Breast epithelium (tissue), 4 donors: ENCODE results near the gene GOLGA6A. TPM values are rescaled to one million over a fixed set of nuclear protein-coding genes. Genes with fewer than 3 reads are reported as not detected.
A peak's percentile ranks its signal among the peaks of the same experiment; 100 is the strongest.
"Not testable (repeated sequence)": the region's sequence is repeated elsewhere in the genome, so short reads cannot be mapped to it uniquely, and the experiment has no call there.

Source experiments
- DNase-seq, 2 donors: peaks; one replicate each; pipeline ENCODE4 v3.0.0-alpha.2; 2019; ENCODE audit warnings: low spot score in 2 of 2
- H3K27ac ChIP-seq, 2 donors: fragments of 200-600 bp; sonication (generic) in 1 of 2; one replicate each; pipeline ENCODE4 v1.5.1; 2016 to 2019; ENCODE audit warnings: mild to moderate bottlenecking in 1 of 2
- H3K27me3 ChIP-seq, 2 donors: fragments of 200-600 bp; sonication (generic) in 1 of 2; one replicate each; pipeline versions ENCODE4 v1.5.1 to v1.6.0; 2017 to 2019; ENCODE audit warnings: control low read depth in 1 of 2, mild to moderate bottlenecking in 1 of 2
- H3K36me3 ChIP-seq: fragments of 200-600 bp; one replicate; pipeline ENCODE4 v1.5.1; 2019
- H3K4me1 ChIP-seq, 2 donors: fragments of 200-600 bp; sonication (generic); one replicate each; pipeline ENCODE4 v1.5.1; 2016 to 2019; ENCODE audit warnings: control low read depth in 1 of 2
- H3K4me3 ChIP-seq, 3 donors: fragments of 200-600 bp; sonication (generic); 1 replicate in 2 of 3; 2 replicates in 1 of 3; pipeline ENCODE4 v1.5.1; 2016 to 2019; ENCODE audit warnings: mild to moderate bottlenecking in 3 of 3, moderate library complexity in 2 of 3
- H3K9me3 ChIP-seq, 2 donors: fragments of 200-600 bp; sonication (generic) in 1 of 2; one replicate each; pipeline ENCODE4 v1.5.1; 2016 to 2019; ENCODE audit warnings: control low read depth in 1 of 2
- CTCF ChIP-seq, 3 donors: fragments of 450-650 bp; IDR thresholded peaks; one replicate each; pipeline ENCODE4 v1.5.1; 2016 to 2017; ENCODE audit warnings: antibody characterized with exemption in 3 of 3, mild to moderate bottlenecking in 3 of 3, moderate library complexity in 3 of 3
- POLR2AphosphoS5 ChIP-seq, 3 donors: sonication (generic); formaldehyde crosslinking; IDR thresholded peaks; one replicate each; pipeline ENCODE4 v1.6.1; 2017; ENCODE audit warnings: antibody characterized with exemption in 3 of 3
- intact Hi-C: fragments of 100-400 bp; cut with DNase I; formaldehyde crosslinking; loops from one replicate; pipeline ENCODE4 v1.15.1; 2023; ENCODE audit warnings: low total_unique reads
- total RNA-seq, 3 donors: library from RNA; depleted of rRNA; stranded (reverse); fragments of >200 nt; gene quantifications; one replicate each; pipeline ENCODE4 v1.1.0, GENCODE V29; 2016

Gene GOLGA6A
- total RNA-seq, 3 donors from 2014 or later = 1.0 TPM; not detected in 2

DNA sequence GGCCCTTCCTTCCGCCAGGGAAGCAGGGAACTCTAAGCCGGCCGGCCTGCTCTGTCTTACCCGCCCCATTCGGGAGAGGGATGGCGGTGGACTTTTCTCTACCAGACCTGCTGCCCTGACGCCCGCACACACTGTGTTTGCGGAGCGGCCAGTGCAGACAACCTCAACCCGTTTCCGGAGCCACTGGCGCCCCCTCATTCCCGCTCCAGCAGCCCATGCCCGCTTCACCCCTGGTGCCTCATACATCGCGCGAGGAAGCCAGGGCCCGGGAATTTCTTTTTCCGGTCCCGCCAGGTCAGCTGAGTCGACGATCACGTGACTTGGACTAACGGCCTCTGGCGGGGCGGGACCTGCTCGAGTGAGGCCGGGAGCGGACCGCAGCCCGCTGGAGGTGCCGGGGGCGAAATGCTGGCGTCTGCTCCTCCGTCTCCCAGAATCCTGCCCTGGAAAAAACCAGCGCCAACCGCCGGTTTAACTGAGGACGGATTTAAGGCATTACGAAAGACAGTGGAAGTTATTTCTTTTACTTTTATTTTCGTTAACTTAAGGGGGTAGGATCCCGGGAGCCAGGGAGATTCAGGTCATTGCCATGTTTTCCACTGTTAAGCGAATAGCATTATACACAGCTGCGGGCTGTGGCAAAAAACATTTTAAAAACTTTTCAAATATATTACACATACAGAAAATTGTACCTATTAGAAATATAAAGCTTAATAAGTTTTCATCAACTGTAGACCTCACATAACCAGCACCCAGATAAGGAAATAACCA, 17.8 kb upstream of the GOLGA6A start:
- DNase-seq = peak; percentile 93
- H3K27me3 ChIP-seq, H3K36me3 ChIP-seq, H3K4me1 ChIP-seq, H3K9me3 ChIP-seq, intact Hi-C loops: not testable (repeated sequence)
- TF ChIP-seq POLR2AphosphoS5 (IDR thresholded peaks at IDR 0.05) = peak; percentile 67 to 79 (median 77)
- peak overlapping the region; percentile 14 to 48 for H3K27ac ChIP-seq
- peak overlapping the region; percentile 20 to 55 (median 48) for H3K4me3 ChIP-seq

GRCh38 chr15:74096753-74097474, 14.6 kb upstream of the GOLGA6A start:
- H3K9me3 ChIP-seq, DNase-seq, intact Hi-C loops: not testable (repeated sequence)

GRCh38 chr15:74095610-74096009, 13.3 kb upstream of the GOLGA6A start:
- H3K9me3 ChIP-seq, DNase-seq, H3K27ac ChIP-seq, H3K27me3 ChIP-seq, H3K4me3 ChIP-seq, H3K4me1 ChIP-seq, intact Hi-C loops, H3K36me3 ChIP-seq: not testable (repeated sequence)

More at GRCh38 chr15:74096753-74097474, 14.6 kb upstream of the GOLGA6A start:
- H3K4me3 ChIP-seq, H3K27me3 ChIP-seq, H3K27ac ChIP-seq, H3K4me1 ChIP-seq, H3K36me3 ChIP-seq: not testable (repeated sequence)

DNA sequence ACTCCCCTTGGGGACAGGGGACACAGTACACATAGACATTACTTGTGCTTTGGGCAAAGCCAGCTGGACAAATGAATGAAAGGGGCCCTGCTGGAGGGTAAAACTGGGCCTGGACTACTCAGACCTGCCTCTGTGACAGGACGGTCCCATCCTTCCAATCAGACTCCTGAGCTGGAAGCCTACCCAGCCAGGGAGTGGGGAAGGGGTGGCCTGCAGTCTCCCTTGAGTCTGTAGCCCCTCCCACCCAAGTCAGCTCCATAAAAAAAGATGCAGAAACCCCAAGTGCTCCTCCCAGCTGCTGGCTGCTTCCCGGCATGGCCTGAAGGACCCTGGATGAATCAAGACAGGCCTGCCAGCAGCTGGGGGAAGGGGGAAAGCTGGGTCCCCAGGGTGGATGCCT, 12.2 kb upstream of the GOLGA6A start:
- not testable (repeated sequence) for H3K36me3 ChIP-seq

DNA sequence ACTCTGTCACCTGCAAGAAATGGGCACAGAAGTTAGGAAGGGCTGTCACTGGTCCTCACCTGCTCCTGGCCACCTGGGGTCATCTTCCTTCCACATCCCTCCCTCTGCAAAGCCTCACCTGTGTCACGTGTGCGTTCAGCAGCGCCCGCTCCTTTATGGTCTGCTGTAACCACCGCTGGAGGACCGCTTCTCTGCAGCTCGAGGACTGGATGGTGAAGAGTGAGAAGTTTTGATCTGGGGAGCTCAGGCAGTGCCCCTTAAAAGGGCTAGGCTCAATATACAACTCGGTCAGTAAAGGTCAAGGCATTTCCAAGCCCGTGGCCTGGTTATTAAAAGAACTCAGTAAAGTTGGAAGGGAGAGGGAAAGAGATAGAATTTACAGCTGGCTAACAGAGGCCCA, 6.6 kb downstream of the GOLGA6A start:
- H3K36me3 ChIP-seq, DNase-seq, H3K9me3 ChIP-seq, H3K4me1 ChIP-seq, intact Hi-C loops, H3K4me3 ChIP-seq, H3K27me3 ChIP-seq, H3K27ac ChIP-seq: not testable (repeated sequence)

More for the DNA sequence above, 12.2 kb upstream of the GOLGA6A start:
- DNase-seq, H3K4me1 ChIP-seq, H3K9me3 ChIP-seq, H3K4me3 ChIP-seq, intact Hi-C loops, H3K27me3 ChIP-seq, H3K27ac ChIP-seq: not testable (repeated sequence)

DNA sequence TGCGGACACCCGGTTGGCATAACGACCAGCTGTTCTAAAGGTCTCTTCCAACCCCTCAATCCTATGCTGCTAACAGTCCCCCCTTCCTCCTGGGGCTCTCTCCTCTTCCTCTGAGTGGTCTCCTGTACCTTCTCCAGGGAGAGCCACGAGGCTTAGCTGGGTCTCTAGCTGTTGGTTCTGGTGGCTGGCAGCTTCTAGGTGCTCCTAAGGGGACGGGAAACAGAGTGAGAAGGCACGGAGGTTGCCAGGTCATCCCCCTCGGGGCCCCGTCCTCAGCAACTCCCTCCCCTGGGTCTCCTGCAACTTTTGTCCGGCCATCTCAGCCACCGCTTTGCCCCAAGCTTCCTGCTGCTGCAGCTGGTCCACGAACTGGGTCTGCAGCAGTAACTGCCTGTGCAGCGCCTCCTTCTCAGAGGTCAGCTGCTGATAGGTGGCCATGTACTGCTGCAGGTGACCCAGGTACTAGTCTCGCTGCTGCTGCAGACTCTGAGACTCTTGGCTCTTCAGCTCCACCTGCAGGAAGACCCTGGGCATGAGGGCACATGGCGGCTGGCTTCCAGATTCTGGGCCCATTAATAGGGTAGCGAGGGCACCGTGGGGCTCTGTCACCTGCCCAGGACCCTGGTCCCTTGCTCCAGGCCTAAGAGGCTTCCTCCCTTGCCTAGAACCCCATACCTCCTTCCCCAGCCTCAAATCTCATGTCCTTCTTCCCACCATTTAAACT, 9.6 kb downstream of the GOLGA6A start:
- H3K4me3 ChIP-seq, DNase-seq, intact Hi-C loops, H3K9me3 ChIP-seq, H3K27ac ChIP-seq, H3K27me3 ChIP-seq, H3K4me1 ChIP-seq, H3K36me3 ChIP-seq: not testable (repeated sequence)

DNA sequence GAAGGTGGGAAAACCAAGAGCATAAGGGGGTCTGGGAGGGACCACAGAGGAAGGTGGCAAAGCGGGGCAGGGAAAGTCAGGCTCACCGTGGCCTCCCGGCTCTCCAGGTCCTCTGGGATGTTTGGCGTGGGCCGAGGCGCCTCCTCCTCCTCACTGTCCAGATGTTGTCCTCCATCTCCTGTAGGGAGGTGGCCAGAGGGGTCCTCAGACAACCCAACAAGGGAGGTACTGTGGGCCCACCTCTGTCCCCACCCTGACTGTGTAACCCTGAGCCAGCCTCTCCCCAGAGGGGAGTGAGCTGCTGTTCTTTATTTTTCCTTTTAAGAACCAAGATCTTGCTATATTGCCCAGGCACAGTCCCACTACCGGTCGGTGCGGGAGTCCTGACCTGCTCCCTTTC, 10.2 kb downstream of the GOLGA6A start:
- intact Hi-C loops, DNase-seq, H3K27me3 ChIP-seq, H3K4me1 ChIP-seq, H3K4me3 ChIP-seq, H3K9me3 ChIP-seq, H3K36me3 ChIP-seq, H3K27ac ChIP-seq: not testable (repeated sequence)

- H3K36me3 ChIP-seq, H3K4me1 ChIP-seq, H3K4me3 ChIP-seq, intact Hi-C loops, H3K9me3 ChIP-seq, H3K27me3 ChIP-seq, H3K27ac ChIP-seq, DNase-seq: not testable (repeated sequence)
Measured at GRCh38 chr15:74071645-74072044, 10.7 kb downstream of the GOLGA6A start.

DNA sequence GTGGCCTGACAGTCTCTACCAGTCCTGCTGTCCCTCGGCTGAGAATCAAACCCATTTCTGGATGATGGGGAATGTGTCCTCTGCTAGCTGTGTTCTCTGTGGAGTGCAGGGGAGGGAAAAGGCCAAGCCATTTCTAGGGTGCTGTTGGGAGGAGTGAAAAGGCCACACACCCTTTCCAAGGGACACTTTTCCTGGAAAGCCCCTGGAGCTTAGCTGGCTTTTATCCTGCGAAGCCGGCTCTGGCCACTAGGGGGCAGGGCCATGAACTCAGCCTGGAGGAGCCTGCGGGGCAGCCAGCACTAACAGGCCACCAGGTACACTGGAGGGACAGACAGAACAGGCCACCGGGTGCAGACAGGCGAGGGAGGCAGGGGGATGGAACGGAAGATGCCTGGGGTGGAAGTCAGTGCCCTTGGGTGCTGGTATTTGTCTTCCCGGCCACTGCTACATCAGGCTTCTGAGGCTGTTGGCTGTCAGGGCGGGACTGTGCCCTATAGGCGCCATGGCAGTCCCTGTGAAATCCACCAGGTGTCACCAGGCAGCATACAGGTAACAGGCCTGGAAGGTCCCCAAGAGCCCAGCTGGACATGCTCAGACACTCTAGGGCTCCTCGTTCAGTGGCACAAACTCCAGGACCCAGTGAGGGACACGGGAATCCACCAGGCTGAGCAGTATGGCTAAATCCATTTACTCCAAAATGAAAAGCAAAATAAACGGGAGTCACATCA, 16.5 kb downstream of the GOLGA6A start:
- H3K9me3 ChIP-seq, H3K36me3 ChIP-seq, H3K27me3 ChIP-seq, H3K4me1 ChIP-seq, intact Hi-C loops, DNase-seq, H3K27ac ChIP-seq, H3K4me3 ChIP-seq: not testable (repeated sequence)
- TF ChIP-seq CTCF (IDR thresholded peaks at IDR 0.05) = peak in 2 of 3 donors; percentile 23 to 30

DNA sequence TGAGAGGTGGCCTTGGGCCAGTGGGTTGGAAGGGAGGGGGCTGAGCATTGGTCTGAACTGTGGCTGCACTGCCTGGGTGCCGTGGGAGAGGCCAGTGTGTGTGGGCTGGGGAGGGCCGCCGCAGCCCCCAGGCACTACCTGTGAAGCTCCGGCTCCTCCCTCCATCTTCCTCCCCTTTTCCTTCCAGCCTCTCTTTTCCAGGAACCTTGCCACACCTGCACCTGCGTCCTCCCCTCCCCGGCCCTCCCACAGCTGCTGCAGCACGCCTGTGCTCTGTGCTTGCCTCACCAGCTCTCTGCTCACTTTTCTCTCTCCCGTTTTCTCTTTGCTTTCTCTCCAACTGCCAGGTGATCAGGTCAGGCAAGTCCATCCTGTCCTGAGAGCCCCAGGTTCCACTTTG, 17.5 kb downstream of the GOLGA6A start:
- H3K4me3 ChIP-seq, H3K4me1 ChIP-seq, intact Hi-C loops, H3K27me3 ChIP-seq, H3K27ac ChIP-seq, DNase-seq, H3K9me3 ChIP-seq, H3K36me3 ChIP-seq: not testable (repeated sequence)

DNA sequence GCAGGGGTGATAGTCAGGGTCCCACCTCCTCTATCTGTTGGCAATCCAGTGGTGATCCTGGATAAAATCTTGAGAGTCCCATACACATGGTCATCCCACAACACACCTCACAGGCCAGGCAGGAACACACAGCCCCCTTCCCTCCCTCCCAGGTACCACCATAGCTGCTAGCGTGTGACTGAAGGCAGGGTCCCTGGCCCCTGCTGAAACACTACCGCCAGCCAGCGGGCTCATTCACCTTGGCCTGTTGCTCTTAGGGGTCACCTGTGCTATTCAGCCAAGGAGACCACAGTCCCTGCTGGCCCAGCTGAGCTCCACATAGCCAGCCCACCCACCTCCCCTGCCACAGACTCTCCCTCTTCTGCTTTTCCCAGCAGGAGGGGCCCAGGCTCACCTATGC, 18.2 kb downstream of the GOLGA6A start:
- DNase-seq, H3K4me3 ChIP-seq, H3K36me3 ChIP-seq, H3K9me3 ChIP-seq, H3K27me3 ChIP-seq, H3K27ac ChIP-seq, intact Hi-C loops, H3K4me1 ChIP-seq: not testable (repeated sequence)
